GM19463 (cell line): ENCODE measurements around the gene RBP2.

Experiments
- ATAC-seq: cut with Tn5 transposase; IDR thresholded peaks from one replicate; pipeline ENCODE4 v1.9.1; 2021; ENCODE audit warnings: mild to moderate bottlenecking, moderate library complexity; ENCODE audit not compliant: unreplicated experiment

RBP2 gene

DNA sequence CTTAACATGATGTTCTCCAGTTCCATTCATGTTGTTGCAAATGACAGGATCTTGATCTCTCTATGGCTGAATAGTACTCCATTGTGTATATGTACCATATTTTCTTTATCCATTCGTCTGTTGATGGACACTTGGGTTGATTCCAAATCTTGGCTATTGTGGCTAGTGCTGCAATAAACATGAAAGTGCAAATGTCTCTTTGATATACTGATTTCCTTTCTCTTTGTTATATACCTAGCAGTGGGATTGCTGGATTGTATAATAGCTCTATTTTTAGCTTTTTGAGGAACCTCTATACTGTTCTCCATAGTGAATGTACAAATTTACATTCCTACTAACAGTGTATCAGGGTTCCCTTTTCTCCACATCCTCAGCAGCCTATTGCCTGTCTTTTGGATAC lies 5.9 kb upstream of the RBP2 start:
- ATAC-seq: no peak

DNA sequence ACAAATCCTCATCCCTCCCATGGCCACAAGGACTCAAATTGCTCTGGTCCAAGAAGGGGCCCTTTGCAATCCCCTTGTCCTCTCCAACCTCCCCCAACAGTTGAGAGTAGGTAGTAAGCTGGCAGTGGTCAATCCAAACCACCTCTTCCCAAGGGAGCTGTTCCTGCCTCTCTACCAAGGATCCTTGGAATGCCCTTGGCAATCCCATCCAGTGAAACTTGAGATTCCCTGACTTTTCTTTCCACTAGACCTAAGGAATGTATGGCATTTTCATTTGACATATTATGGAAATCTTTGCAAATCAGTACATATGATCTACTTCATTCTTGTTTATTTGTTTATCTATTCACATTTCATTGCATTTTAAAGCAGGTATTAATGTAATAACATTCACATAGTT lies 4.8 kb upstream of the RBP2 start:
- no peak for ATAC-seq

DNA sequence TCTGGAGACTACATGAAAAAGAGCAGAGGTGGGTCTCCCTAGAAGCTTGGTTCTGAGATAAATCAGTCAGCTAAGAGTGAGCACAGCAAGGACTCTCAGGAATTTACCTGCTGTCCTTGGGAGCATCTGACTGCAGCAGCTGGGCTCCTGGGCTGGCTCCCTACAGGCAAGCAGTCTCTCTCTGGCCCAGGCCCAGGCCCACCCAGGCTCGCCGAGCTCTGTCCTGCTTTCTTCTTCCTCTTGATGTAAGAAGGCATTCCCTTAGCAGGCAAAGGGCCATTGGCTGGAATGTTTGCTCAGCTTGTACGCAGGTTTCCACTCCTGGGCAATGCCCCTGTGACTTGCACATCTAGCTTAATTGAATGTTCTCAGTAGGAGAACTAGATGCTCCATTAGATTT lies 4.3 kb upstream of the RBP2 start:
- ATAC-seq: no peak

DNA sequence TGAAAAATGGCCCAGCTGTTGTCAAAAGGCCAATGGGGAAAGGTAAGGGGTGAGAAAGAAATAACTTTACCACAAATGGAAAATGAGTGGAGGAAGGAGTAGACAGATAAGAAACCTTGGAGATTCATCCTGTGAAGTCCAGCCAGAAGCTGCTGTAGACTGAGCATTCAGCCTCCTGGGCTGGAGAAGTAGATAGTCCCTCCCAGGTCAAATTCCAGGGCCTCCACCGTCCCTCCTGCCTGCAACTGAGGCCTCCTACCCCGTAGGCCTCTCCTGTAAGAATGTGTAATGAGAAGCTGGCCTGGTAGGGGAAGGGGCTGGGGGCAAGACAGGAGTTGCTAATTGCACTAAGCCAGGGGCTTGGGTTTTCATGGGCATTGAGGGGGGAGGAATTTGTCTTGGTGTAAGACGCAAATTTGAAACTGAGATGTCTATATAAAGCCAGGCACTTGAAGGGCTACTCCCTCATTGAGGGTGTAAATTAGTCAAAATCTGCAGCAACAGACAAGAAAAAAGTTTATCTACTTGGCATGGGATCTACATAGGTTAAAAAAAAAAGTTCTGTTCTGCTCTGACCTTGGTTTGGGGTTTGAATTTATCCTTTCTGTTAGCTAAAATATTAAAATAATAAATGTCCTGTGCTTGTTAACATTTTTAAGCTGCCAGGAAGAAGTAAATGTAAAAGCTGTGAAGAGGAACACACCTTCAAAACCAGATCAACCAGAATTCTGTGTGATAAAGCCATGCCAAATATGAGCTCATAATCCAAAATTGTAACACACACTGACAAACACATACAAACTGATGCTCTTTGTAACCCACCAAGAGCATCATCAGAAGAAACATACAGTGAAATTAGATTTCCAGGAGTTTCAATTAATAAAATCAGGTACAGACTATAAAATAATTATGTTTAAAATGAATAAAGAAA lies 1.7 kb upstream of the RBP2 start:
- no peak for ATAC-seq

DNA sequence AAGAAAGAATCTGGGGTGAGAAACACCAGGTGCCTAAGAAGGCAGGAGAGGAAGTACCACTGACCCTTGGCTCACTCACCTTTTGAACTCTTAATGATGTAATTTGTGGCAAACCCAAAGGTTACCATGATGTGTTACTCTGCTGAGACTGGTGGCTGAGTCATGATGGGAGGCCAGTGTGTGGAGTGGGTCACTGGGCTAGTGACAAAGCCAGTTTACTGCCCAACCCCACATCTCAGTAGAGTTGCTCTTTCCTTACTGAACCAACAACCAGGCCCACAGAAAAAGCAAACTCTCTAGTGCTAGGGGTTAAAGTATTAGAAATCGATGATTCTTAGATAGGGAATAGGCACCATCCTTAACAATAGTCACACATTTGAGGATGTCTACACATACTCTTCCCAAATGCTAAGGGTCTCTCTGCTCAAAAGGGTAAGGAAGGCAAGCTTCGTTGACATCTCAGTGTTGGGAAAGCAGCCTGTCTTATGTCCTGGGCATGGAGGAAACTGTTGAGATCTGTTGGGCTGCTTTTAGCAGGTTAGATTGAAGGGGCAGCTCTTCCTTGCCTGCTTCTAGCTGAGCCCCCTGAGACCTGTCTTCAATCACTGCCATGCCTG lies 3.1 kb downstream of the RBP2 start:
- ATAC-seq: no peak

DNA sequence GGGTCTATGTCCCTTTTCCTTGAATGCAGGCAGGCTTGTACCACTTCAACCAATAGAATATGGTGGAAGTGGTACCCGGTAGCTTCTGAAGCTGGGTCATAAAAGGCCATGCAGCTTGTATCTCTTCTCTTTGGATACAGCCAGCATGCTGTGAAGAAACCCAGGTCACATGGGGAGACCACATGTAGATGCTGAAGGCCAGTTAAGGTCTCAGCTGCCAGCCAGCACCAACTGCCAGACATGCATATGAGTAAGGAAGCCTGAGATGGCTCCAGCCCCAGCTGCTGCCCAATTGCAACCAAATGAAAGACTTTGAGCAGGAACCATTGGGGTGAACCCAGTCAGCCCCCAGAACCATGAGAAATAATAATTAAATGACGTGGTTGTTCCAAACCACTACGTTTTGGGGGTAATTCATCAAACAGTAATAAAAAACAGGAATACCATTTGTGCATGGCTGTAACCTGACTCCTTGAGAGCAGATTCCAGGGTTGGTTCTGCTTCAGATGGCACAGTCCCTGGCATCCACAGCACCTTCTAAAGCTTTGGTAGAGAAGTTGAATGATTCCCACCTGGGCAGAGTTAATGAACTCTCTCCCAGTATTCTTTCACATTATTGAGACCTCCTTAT lies 3.8 kb downstream of the RBP2 start:
- ATAC-seq: no peak

DNA sequence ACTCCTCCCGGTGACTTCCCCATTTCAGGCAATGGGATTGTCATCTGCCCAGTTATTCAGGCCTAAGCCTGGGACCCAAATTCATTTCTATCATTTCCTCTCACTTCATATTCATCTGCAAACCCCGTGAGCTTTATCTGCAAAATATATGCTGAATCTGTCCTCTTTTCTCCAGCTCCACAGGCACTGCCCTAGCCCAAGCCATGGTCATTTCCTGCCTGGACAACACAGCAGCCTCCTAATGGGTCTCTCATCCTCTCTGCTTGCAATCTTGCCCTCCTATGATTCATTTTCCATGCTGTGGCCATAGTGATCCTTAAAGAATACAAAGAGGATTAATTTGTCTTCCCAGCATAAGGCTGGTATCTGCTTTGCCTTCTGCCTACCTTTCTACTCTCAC lies 6.1 kb downstream of the RBP2 start:
- ATAC-seq: no peak

DNA sequence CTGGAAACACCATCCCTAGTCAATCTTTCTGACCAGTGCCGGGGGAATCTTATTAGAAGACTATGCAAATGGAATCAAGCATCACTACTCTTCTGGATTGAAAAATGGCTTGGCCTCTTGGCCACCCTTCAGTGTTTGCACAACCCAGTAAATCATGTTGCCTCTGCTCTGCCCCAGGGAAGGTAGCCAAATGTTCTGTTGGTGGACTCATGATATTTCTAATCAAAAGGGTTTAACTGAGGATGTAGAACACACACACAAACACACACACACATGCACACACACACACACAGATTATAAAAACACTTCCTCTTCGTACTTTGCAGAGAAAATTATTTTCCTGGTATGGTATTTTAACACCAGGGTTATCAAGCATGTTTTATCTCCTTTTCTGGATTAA lies 7.9 kb downstream of the RBP2 start:
- no peak for ATAC-seq

DNA sequence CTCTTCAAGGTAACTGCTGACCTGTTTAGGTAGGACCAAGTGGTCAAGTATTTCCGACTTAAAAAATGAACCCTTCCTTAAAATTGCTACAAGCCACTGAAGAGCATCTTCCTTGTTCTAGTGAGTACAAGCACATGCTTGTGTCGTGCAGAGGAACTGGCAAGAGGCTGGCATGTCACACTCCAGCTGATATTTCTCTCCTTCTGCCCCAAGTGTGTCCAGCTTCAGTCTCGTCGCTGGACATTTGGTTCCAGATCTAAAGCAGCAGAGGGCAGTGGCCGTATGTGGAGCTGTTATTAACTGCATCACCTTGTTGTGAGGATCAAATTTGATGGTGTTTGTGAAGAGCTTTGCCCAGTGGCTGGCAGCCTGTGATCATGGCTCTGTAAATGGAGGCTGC lies 10.0 kb downstream of the RBP2 start:
- no peak for ATAC-seq

DNA sequence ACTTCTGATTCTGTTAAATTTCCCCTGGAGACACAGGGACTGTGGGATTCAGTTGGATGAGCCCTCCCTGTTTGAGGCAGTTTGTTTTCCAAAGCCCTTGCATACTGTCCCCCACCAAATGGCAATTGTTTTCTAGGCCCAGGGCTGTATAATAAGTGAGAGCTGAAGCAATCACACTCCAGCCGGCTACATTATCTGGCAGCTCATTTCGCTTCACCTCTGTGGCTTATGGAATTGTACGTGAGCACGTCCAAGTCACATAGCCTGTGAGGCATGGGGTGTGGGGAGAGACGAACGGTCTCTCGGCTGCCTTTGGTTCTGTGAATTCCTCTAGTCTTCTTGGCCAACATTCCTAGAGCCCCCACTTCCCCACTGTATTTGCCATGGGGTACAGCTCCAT lies 10.7 kb downstream of the RBP2 start:
- no peak for ATAC-seq

DNA sequence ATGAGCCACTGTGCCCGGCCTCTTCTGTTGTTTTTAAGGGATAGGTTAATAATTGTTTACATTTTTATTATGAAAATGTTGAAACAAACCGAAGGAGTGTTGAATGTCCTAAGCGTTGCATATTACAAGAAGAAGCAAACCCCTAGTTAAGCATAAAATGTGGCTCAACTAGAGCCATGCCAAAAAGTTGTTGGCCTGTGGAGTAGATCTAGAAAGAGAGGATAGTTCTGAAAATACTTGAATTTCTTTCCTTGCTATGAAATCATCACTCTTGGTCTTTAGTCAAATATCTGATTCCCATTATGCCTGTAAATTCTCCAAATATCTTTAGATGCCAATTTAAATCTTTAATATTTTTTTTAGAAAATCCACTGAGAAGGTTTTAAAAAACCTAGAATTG lies 12.8 kb downstream of the RBP2 start:
- ATAC-seq: no peak

DNA sequence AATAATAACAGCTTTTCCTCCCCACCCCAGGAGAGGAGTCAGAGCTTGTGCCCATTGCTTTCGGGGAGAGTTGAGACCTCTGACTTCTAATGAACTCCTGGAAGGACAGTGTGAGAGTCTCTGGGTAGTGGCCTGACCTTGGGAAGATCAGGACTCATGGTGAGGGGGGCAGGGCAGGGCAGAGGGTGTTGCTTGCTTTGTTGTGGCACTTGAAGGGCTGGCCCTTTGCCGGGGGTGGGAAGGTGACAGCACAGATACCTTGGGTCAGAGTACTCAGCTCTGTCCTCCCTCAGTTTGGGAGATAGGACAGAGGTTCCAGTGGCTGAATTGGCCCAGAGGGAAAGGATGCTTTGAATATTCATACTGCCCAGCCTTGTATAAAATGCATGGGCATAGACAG lies 15.8 kb downstream of the RBP2 start:
- no peak for ATAC-seq

DNA sequence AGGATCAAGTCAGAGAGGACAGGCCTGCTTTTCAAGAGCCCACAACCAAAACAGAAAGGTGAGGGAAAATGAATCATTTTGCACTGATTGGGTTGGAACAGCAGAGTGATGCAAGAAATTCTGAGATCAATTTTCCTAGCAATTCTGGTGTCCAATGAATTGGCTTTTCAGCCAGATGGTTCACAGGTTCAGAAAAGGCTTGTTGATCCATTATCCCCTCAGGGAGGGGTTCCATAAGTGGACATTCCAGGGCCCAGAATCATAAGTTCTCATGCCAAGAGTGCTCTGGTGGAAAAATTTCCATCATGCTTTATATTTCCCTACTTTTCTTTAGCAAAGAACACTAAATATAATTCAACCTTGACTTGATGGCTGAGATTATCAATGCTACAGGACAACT lies 16.2 kb downstream of the RBP2 start:
- ATAC-seq: no peak

DNA sequence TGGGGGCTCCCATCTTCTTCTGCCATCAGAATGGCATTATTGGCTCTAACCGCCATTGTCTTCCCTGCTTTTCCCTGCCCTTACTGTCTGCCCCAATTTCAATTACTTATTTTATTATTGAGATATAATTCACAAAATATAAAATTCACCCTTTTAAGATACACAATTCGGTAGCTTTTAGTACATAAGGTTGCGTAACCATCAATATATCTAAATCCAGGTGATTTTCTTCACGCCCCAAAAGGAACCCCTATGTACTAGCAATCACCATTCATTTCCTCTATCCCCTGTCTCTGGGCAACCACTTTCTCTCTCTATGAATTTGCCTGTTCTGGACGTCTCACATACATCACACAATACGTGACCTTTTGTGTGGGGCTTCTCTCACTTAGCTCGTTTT lies 18.0 kb downstream of the RBP2 start:
- no peak for ATAC-seq

DNA sequence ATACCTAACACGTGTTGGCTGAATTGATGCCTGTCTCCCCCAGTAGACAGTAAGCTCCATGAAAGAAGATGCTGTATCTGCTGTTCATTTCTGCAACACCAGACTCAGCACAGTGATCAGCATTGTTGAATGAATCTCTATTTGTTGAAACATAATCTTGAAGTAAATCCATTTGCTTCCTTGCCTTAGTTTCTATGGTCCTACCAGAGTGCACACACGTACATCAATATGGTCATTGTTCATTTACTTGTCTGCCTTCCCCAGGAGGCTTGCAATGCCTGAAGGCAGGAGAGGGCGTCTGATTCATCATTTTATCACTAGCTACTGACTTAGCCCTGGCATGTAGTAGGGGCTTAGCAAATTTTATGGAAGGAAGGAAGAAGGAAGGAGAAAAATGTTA lies 19.2 kb downstream of the RBP2 start:
- ATAC-seq: no peak

DNA sequence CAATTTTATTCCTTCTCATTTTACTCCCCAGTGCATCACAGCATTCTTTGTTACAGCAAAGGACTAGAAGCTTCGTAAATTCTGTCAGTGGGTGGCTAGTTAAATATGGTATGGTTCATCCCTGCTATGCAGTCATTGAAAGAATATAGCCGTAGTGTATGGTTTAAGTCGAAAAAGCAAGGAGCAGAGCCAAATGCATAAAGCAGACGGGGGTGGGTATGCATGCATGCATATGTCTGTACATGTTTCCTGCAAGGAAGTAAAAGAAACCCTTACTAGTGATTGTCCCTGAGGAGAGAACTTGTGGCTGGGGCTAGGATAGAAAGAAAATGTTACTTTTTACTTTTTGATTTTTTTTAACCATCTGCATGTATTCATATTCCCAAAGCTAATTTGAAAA lies 19.9 kb downstream of the RBP2 start:
- no peak for ATAC-seq

DNA sequence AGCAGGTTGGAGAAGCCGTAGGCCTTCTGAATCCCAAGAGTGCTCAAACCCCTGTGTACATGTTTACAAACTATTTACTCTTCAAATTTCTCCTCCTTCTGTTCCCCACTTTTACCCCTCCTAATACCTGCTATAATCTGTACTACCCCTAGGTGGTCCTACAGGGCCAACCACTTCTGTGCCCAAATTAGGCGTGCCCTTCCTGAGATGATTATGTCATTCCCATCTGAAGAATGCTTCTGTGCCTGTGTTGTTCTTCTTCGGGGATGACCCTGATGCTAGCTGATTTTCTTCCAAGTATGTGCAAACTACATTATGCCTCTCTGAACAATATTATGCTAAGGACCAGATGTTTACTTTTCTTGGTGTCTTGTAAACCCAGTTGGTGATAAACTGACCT lies 20.5 kb downstream of the RBP2 start:
- ATAC-seq: no peak

DNA sequence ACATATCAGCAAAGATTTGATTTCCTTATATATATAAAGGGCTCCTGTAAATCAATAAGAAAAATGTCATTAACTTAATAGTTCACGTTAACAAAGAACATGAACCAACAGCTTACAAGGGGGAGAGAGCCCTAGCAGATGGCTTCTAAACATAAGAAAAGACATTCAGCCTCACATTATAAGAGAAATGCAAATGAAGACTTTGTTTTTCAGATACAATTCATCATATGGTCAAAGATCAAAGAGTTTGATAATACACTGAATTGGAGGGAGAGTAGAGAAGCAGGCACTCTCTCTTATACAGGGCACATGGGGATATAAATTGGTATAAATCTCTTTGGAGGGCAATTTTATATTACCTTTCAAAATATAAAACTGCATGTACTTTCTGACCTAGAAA lies 21.1 kb downstream of the RBP2 start:
- no peak for ATAC-seq

DNA sequence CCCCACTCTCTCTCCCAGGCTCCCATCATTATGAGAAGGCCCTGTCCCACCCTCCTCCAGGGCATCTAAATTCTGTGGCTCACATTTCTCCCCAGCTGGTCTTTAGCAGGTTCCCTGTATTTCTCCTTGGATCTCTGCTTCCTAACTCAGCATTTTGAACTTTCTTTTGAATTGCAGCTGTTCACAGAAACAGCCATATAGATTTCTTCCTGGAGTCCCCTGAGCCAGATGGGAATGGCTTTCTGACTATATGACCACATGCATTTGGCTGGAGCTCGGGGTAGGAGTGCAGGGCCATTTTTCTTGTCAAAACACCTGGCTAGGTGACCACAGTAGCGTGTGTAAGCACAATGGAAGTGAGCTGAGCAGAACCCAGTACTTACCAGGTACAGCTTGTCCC lies 22.0 kb downstream of the RBP2 start:
- no peak for ATAC-seq

DNA sequence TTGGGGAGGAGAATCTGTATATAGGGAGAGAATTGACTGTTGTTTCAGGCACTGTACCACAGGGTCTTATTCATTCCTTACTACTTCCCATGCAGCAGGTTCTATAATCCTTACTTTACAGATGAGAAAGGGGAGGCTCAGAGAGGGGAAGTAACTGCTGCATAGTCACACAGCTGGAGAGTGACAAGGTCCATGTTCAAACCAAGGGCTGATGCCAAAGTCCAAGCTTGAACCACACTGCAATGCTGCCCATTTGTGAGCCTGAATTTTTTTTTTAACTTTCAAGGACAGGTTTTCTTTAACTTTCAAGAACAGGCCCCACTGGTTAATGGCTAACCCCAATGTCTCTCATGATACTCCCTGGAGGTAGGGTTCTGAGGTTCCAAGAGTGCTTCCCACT lies 26.2 kb downstream of the RBP2 start:
- no peak for ATAC-seq

DNA sequence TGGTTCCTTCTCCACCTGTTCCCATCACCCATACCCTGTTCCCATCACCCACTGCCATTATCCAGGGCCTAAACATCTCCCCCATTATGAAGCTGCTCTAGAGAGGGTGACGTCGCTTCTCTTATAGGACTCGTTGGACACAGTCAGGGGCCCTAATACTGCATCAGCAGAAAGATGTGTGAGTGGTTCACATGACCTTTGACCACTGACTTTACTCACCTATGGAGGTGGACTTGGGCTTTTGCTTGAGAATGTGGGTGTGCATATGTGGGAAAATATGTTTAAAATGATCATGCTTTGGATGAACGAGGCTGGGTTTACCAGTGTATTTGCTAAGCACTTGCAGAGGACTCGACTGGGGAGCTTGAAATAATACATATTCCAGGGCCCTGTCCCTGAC lies 26.8 kb downstream of the RBP2 start:
- no peak for ATAC-seq

DNA sequence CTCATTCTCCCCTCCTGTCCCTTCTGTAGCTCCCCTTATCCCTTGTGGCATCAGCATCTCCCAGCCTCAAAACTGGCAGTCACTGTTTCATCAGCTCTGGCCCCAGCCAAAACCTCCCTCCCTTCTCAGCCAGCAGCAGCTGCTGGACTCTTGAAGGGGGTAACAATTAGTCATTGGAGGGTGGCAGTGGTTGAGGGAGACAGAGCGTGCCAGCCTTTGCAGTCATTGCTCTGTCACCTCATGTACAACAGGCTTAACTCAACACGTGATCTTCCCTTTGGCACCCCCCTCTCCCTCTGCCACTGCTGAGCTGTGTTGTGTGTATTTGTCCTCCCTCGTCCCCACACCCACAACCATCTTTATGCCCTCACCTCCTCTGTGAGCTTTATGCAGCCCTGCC lies 28.2 kb downstream of the RBP2 start:
- no peak for ATAC-seq
